ENCODE results near the gene TIGIT. TPM values are rescaled to one million over a fixed set of nuclear protein-coding genes. Genes with fewer than 3 reads are reported as not detected.

TIGIT gene
- total RNA-seq, 2 donors from 2014 or later: 0.37 to 0.40 TPM

GRCh38 chr3:114299941-114300624 is 6.3 kb downstream of the TIGIT start:
- H3K9me3 ChIP-seq: no peaks in the 10 kb centered on the region
- no peak for DNase-seq
- H3K27me3 ChIP-seq: no peaks in the 10 kb centered on the region
- intact Hi-C loops (cut with DNase I): no loop called here
- no peaks in the 10 kb centered on the region for H3K4me1 ChIP-seq
- no peak overlapping the region for H3K4me3 ChIP-seq
- H3K36me3 ChIP-seq: no peaks in the 10 kb centered on the region
- H3K27ac ChIP-seq: no peak overlapping the region
- H3K9ac ChIP-seq (ENCODE audit: low read depth in 2 of 2, low read length in 2 of 2): no peak overlapping the region
- no peak for TF ChIP-seq CTCF (IDR thresholded peaks at IDR 0.05)

GRCh38 chr3:114307222-114307830 is 13.5 kb downstream of the TIGIT start:
- no peaks in the 10 kb centered on the region for H3K9me3 ChIP-seq
- H3K4me1 ChIP-seq: no peaks in the 10 kb centered on the region
- H3K27ac ChIP-seq: no peak overlapping the region
- no peak for DNase-seq
- H3K36me3 ChIP-seq: no peaks in the 10 kb centered on the region
- intact Hi-C loops (cut with DNase I): no loop called here
- no peak overlapping the region for H3K4me3 ChIP-seq
- TF ChIP-seq CTCF (IDR thresholded peaks at IDR 0.05): no peak
- no peaks in the 10 kb centered on the region for H3K27me3 ChIP-seq
- no peak overlapping the region for H3K9ac ChIP-seq (ENCODE audit: low read depth in 2 of 2, low read length in 2 of 2)

- intact Hi-C loops (cut with DNase I): no loop called here
- no peaks in the 10 kb centered on the region for H3K27me3 ChIP-seq
- no peak overlapping the region for H3K4me3 ChIP-seq
- H3K9ac ChIP-seq (ENCODE audit: low read depth in 2 of 2, low read length in 2 of 2): no peak overlapping the region
- H3K36me3 ChIP-seq: no peaks in the 10 kb centered on the region
- no peaks in the 10 kb centered on the region for H3K9me3 ChIP-seq
- no peaks in the 10 kb centered on the region for H3K4me1 ChIP-seq
- no peak for DNase-seq
- no peak overlapping the region for H3K27ac ChIP-seq
- TF ChIP-seq CTCF (IDR thresholded peaks at IDR 0.05): no peak
Measured at GRCh38 chr3:114307832-114308231, 14.0 kb downstream of the TIGIT start.

- H3K27ac ChIP-seq: no peak overlapping the region
- no peaks in the 10 kb centered on the region for H3K27me3 ChIP-seq
- intact Hi-C loops (cut with DNase I): no loop called here
- no peak for DNase-seq
- no peak overlapping the region for H3K9ac ChIP-seq (ENCODE audit: low read depth in 2 of 2, low read length in 2 of 2)
- no peak for TF ChIP-seq CTCF (IDR thresholded peaks at IDR 0.05)
- H3K4me3 ChIP-seq: no peak overlapping the region
- no peaks in the 10 kb centered on the region for H3K36me3 ChIP-seq
- H3K4me1 ChIP-seq: no peaks in the 10 kb centered on the region
- no peaks in the 10 kb centered on the region for H3K9me3 ChIP-seq
Measured at GRCh38 chr3:114308377-114308776, 14.5 kb downstream of the TIGIT start.

- no peak overlapping the region for H3K4me3 ChIP-seq
- H3K9me3 ChIP-seq: no peaks in the 10 kb centered on the region
- H3K36me3 ChIP-seq: no peaks in the 10 kb centered on the region
- no peak overlapping the region for H3K27ac ChIP-seq
- no peak for DNase-seq
- no peaks in the 10 kb centered on the region for H3K4me1 ChIP-seq
- H3K27me3 ChIP-seq: no peaks in the 10 kb centered on the region
- H3K9ac ChIP-seq (ENCODE audit: low read depth in 2 of 2, low read length in 2 of 2): no peak overlapping the region
- intact Hi-C loops (cut with DNase I): no loop called here
- TF ChIP-seq CTCF (IDR thresholded peaks at IDR 0.05): no peak
Measured at GRCh38 chr3:114308830-114309229, 15.0 kb downstream of the TIGIT start.
